ENCODE data around the gene SLC22A1. TPM values are rescaled to one million over a fixed set of nuclear protein-coding genes. Genes with fewer than 3 reads are reported as not detected.

SLC22A1 gene
- total RNA-seq, 1 donor from 2014 or later: 1.0 TPM

DNA sequence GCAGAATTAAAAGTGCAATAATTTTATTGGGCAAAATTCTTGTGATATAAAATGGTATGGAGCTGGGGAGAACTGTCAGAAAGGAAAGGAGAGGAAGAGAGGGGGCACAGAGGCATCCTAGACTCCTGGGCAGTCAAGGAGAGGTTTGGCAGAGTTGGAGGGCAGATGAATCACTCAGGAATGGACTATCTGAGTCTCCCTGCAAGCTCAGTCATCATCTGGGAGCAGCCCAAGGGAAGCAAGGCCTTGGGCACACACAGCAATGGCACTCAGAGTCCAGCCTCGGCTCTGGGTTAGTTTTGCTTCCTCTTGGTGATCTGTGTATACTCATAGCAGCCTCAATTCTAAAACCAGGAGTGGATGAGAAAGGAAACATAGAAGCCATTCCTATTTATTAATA lies 67.2 kb downstream of the SLC22A1 start:
- Histone ChIP-seq H3K9ac (ENCODE audit: low read depth in 1 of 3, low read length in 3 of 3) (no peak overlapping the region), H3K4me3 (ENCODE audit: low read length in 3 of 3) (no peak overlapping the region), H3K27me3 (ENCODE audit: control insufficient read depth in 3 of 3, insufficient read depth in 3 of 3, low read length in 3 of 3) (no peaks in the 10 kb centered on the region), H3K27ac (ENCODE audit: low read depth, low read length) (no peak overlapping the region), H3K4me1 (ENCODE audit: control insufficient read depth in 3 of 3, insufficient read depth in 3 of 3, low read length in 3 of 3) (no peaks in the 10 kb centered on the region), H3K9me3 (ENCODE audit: control insufficient read depth in 3 of 3, low read length in 3 of 3) (peaks cover 0 to 8% (median 3%) of the 10 kb centered on the region in 3 donors), H3K36me3 (ENCODE audit: control insufficient read depth in 3 of 3, insufficient read depth in 3 of 3, low read length in 3 of 3) (no peaks in the 10 kb centered on the region)

DNA sequence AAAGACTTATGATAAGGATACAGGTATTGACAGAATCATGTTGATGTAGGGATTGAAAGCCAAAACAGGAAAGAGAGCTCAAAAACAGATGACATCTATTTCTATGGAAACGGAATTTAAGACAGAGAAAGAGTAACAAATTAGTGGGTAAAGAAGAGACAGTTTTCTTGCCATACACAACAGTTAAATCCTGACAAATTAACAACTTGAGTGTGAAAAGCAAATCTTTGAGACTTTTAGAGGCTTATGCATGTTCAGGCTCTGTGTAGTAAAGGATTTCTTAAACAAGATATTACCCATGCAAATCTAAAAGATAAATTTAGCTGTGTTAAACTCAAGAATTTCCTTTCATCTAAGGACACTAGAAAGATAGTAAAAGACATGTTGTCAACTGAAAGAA lies 68.5 kb downstream of the SLC22A1 start:
- Histone ChIP-seq H3K4me1 (ENCODE audit: control insufficient read depth in 3 of 3, insufficient read depth in 3 of 3, low read length in 3 of 3) (no peaks in the 10 kb centered on the region), H3K9ac (ENCODE audit: low read depth in 1 of 3, low read length in 3 of 3) (no peak overlapping the region), H3K27ac (ENCODE audit: low read depth, low read length) (no peak overlapping the region), H3K27me3 (ENCODE audit: control insufficient read depth in 3 of 3, insufficient read depth in 3 of 3, low read length in 3 of 3) (no peaks in the 10 kb centered on the region), H3K36me3 (ENCODE audit: control insufficient read depth in 3 of 3, insufficient read depth in 3 of 3, low read length in 3 of 3) (no peaks in the 10 kb centered on the region), H3K4me3 (ENCODE audit: low read length in 3 of 3) (no peak overlapping the region), H3K9me3 (ENCODE audit: control insufficient read depth in 3 of 3, low read length in 3 of 3) (peaks cover 0 to 8% (median 3%) of the 10 kb centered on the region in 3 donors)

DNA sequence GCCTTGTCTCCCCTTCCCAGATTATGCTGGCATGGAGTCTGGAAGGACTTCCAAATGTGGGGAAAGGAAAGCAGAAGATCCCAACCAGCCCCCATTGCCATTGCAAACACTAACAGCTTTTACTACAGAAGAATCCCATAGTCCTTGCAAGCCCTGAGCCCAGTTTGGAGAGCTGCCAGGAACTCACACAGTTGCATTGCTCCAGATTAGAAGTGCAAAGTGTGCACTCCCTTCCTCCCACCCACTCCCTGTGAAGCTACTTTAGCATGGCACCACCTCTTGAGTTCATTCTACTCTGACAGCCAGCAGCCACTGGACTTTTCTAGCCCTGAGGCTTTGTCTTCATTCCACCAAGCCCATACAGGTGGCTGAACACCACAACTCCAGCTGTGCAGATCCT lies 69.4 kb downstream of the SLC22A1 start:
- no peaks in the 10 kb centered on the region for H3K36me3 ChIP-seq (ENCODE audit: control insufficient read depth in 3 of 3, insufficient read depth in 3 of 3, low read length in 3 of 3)
- H3K27me3 ChIP-seq (ENCODE audit: control insufficient read depth in 3 of 3, insufficient read depth in 3 of 3, low read length in 3 of 3): no peaks in the 10 kb centered on the region
- no peak overlapping the region for H3K4me3 ChIP-seq (ENCODE audit: low read length in 3 of 3)
- H3K9me3 ChIP-seq (ENCODE audit: control insufficient read depth in 3 of 3, low read length in 3 of 3): peaks cover 0 to 8% (median 3%) of the 10 kb centered on the region in 3 donors
- no peaks in the 10 kb centered on the region for H3K4me1 ChIP-seq (ENCODE audit: control insufficient read depth in 3 of 3, insufficient read depth in 3 of 3, low read length in 3 of 3)
- H3K9ac ChIP-seq (ENCODE audit: low read depth in 1 of 3, low read length in 3 of 3): no peak overlapping the region
- H3K27ac ChIP-seq (ENCODE audit: low read depth, low read length): no peak overlapping the region

DNA sequence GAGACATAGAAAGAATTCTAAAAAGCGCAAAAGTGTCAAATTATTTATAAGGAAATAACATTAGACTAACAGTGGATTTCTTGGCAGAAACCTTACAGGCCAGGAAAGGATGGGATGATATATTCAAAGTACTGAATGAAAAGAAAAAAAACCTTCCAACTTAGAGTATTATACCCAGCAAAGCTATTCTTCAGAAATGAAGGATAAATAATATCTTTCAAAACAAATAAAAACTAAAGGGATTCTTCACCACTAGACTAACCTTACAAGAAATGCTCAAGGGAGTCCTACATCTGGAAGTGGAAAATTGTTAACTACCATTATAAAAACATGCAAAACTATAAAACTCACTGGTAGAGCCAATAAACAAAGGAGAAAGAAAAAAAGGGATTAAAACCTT lies 71.2 kb downstream of the SLC22A1 start:
- H3K9me3 ChIP-seq (ENCODE audit: control insufficient read depth in 3 of 3, low read length in 3 of 3): peaks cover 0 to 8% (median 3%) of the 10 kb centered on the region in 3 donors

DNA sequence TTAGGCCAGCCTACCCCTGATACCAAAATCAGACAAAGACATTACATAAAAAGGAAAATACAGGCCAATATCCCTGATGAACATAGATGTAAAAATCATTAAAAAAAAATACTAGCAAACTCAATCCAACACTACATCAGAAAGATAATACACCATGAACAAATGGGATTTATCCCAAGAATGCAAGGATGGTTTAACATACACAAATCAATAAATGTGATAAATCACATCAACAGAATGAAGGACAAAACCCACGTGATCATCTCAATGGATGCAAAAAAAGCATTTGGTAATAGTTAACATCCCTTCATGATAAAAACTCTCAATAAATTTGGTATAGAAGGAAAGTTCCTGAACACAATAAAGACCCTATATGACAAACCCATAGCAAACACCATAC lies 73.2 kb downstream of the SLC22A1 start:
- no peaks in the 10 kb centered on the region for H3K36me3 ChIP-seq (ENCODE audit: control insufficient read depth in 3 of 3, insufficient read depth in 3 of 3, low read length in 3 of 3)
- H3K9me3 ChIP-seq (ENCODE audit: control insufficient read depth in 3 of 3, low read length in 3 of 3): peaks cover 0 to 8% (median 3%) of the 10 kb centered on the region in 3 donors
- H3K4me1 ChIP-seq (ENCODE audit: control insufficient read depth in 3 of 3, insufficient read depth in 3 of 3, low read length in 3 of 3): no peaks in the 10 kb centered on the region
- no peak overlapping the region for H3K27ac ChIP-seq (ENCODE audit: low read depth, low read length)
- H3K4me3 ChIP-seq (ENCODE audit: low read length in 3 of 3): no peak overlapping the region
- no peaks in the 10 kb centered on the region for H3K27me3 ChIP-seq (ENCODE audit: control insufficient read depth in 3 of 3, insufficient read depth in 3 of 3, low read length in 3 of 3)
- H3K9ac ChIP-seq (ENCODE audit: low read depth in 1 of 3, low read length in 3 of 3): no peak overlapping the region

More for the DNA sequence above, 71.2 kb downstream of the SLC22A1 start:
- no peak overlapping the region for H3K9ac ChIP-seq (ENCODE audit: low read depth in 1 of 3, low read length in 3 of 3)
- no peaks in the 10 kb centered on the region for H3K36me3 ChIP-seq (ENCODE audit: control insufficient read depth in 3 of 3, insufficient read depth in 3 of 3, low read length in 3 of 3)
- no peaks in the 10 kb centered on the region for H3K4me1 ChIP-seq (ENCODE audit: control insufficient read depth in 3 of 3, insufficient read depth in 3 of 3, low read length in 3 of 3)
- H3K4me3 ChIP-seq (ENCODE audit: low read length in 3 of 3): no peak overlapping the region
- no peaks in the 10 kb centered on the region for H3K27me3 ChIP-seq (ENCODE audit: control insufficient read depth in 3 of 3, insufficient read depth in 3 of 3, low read length in 3 of 3)
- no peak overlapping the region for H3K27ac ChIP-seq (ENCODE audit: low read depth, low read length)

DNA sequence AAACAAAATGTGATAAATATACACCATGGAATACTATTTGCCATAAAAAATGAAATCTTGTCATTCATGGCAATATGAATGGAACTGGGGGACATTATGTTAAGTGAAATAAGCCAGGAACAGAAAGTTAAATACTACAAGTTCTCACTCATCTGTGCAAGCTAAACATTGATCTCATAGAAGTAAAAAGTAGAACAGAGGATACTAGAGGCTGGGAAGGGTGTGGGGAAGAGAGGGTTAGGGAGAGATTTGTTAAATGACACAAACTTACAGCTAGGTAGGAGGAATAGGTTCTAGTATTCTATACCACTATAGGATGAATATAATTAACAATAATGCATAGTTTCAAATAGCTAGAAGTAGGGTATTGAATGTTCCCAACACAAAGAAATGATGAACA lies 76.0 kb downstream of the SLC22A1 start:
- Histone ChIP-seq H3K27me3 (ENCODE audit: control insufficient read depth in 3 of 3, insufficient read depth in 3 of 3, low read length in 3 of 3) (no peaks in the 10 kb centered on the region), H3K4me1 (ENCODE audit: control insufficient read depth in 3 of 3, insufficient read depth in 3 of 3, low read length in 3 of 3) (no peaks in the 10 kb centered on the region), H3K36me3 (ENCODE audit: control insufficient read depth in 3 of 3, insufficient read depth in 3 of 3, low read length in 3 of 3) (no peaks in the 10 kb centered on the region), H3K4me3 (ENCODE audit: low read length in 3 of 3) (no peak overlapping the region), H3K9me3 (ENCODE audit: control insufficient read depth in 3 of 3, low read length in 3 of 3) (peaks cover 0 to 8% (median 0%) of the 10 kb centered on the region in 3 donors), H3K9ac (ENCODE audit: low read depth in 1 of 3, low read length in 3 of 3) (no peak overlapping the region), H3K27ac (ENCODE audit: low read depth, low read length) (no peak overlapping the region)

DNA sequence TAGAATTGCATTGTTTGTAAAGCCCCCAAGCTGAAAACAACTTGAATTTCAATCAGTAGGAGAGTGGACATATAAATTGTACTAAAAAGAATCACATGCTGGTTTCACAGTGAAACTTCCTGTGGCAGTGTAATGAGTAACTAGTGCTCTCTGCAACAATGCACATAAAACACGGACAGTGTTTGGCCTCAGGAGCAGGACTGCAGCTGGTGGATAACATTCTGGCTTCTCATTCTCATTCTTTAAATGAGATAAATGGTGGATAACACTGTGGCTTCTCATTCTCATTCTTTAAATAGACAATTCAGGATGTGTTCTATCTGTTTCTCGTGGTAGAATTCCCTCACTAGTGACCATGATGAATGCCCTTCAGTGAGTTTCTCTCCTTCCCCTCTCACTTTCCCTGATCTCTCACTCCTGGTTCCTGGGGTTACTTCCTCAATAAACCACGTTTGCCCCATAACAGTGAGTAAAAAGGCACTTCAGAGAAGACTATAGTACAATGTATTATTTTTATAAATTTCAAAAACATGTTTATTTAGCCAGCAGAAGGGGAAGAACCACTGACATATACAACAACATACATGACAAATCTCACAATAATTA lies 77.1 kb downstream of the SLC22A1 start:
- Histone ChIP-seq H3K9me3 (ENCODE audit: control insufficient read depth in 3 of 3, low read length in 3 of 3) (no peaks in the 10 kb centered on the region), H3K36me3 (ENCODE audit: control insufficient read depth in 3 of 3, insufficient read depth in 3 of 3, low read length in 3 of 3) (no peaks in the 10 kb centered on the region), H3K27ac (ENCODE audit: low read depth, low read length) (no peak overlapping the region), H3K9ac (ENCODE audit: low read depth in 1 of 3, low read length in 3 of 3) (no peak overlapping the region), H3K4me3 (ENCODE audit: low read length in 3 of 3) (no peak overlapping the region), H3K27me3 (ENCODE audit: control insufficient read depth in 3 of 3, insufficient read depth in 3 of 3, low read length in 3 of 3) (no peaks in the 10 kb centered on the region), H3K4me1 (ENCODE audit: control insufficient read depth in 3 of 3, insufficient read depth in 3 of 3, low read length in 3 of 3) (no peaks in the 10 kb centered on the region)

DNA sequence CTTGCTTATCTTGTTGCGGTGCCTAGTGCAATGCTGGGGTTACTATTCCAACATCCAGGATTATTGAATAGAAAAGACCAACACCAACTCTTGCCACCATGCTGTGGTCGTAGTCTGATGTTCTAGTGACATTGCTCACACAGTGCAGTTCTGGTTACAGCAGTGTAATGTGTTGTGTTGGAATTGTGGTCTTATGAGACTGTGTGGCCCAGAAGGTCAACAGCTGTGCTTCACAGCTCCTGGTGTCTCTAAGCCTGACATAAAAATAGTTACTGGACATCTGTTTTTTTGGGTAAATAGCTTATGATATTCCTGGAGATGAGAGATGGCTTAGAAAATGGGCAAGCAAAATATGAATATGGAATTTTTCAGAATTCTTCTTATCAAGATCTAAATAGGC lies 79.4 kb downstream of the SLC22A1 start:
- no peaks in the 10 kb centered on the region for H3K27me3 ChIP-seq (ENCODE audit: control insufficient read depth in 3 of 3, insufficient read depth in 3 of 3, low read length in 3 of 3)
- H3K27ac ChIP-seq (ENCODE audit: low read depth, low read length): no peak overlapping the region
- no peaks in the 10 kb centered on the region for H3K36me3 ChIP-seq (ENCODE audit: control insufficient read depth in 3 of 3, insufficient read depth in 3 of 3, low read length in 3 of 3)
- H3K4me1 ChIP-seq (ENCODE audit: control insufficient read depth in 3 of 3, insufficient read depth in 3 of 3, low read length in 3 of 3): no peaks in the 10 kb centered on the region
- no peak overlapping the region for H3K9ac ChIP-seq (ENCODE audit: low read depth in 1 of 3, low read length in 3 of 3)
- no peaks in the 10 kb centered on the region for H3K9me3 ChIP-seq (ENCODE audit: control insufficient read depth in 3 of 3, low read length in 3 of 3)
- no peak overlapping the region for H3K4me3 ChIP-seq (ENCODE audit: low read length in 3 of 3)

DNA sequence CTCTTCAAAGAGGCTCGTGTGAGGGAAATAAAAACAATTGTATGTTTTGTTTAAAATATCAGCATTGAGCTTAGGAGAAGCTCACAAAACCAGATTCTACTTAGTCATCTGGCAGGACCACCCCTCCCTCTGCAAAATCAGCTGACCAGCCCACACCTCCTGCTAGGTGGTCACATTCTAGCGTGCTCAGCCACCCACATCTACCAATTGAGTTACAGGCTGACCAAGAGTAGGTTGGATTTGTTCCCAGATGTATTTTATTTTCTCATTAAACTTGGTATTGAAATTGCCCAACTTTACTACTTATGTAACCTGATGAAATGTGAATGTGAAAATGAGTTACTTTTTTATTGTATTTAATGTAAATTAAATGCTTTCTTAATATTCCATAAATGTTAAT lies 80.8 kb downstream of the SLC22A1 start:
- H3K4me1 ChIP-seq (ENCODE audit: control insufficient read depth in 3 of 3, insufficient read depth in 3 of 3, low read length in 3 of 3): no peaks in the 10 kb centered on the region
- no peak overlapping the region for H3K9ac ChIP-seq (ENCODE audit: low read depth in 1 of 3, low read length in 3 of 3)
- no peak overlapping the region for H3K27ac ChIP-seq (ENCODE audit: low read depth, low read length)
- H3K4me3 ChIP-seq (ENCODE audit: low read length in 3 of 3): no peak overlapping the region
- H3K36me3 ChIP-seq (ENCODE audit: control insufficient read depth in 3 of 3, insufficient read depth in 3 of 3, low read length in 3 of 3): no peaks in the 10 kb centered on the region
- no peaks in the 10 kb centered on the region for H3K27me3 ChIP-seq (ENCODE audit: control insufficient read depth in 3 of 3, insufficient read depth in 3 of 3, low read length in 3 of 3)
- H3K9me3 ChIP-seq (ENCODE audit: control insufficient read depth in 3 of 3, low read length in 3 of 3): no peaks in the 10 kb centered on the region

DNA sequence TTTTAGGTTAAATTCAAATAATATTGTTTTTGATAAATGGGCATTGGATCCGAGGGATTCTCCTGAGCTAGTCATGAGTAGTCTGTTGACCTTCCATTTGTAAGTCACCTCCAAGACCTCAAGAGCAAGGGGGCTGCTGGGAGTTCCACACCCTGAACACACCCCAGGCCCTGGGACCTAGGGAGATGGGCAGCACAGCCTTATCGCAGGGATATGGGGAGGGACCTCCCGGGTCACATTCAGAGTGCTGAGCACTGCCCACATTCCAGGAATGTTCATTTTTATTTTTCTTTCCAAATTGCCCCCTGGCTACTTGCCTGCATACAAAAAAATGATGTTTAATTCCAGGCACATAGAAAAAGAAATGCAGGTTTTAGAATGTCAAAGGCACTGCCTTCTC lies 81.5 kb downstream of the SLC22A1 start:
- Histone ChIP-seq H3K9me3 (ENCODE audit: control insufficient read depth in 3 of 3, low read length in 3 of 3) (no peaks in the 10 kb centered on the region), H3K9ac (ENCODE audit: low read depth in 1 of 3, low read length in 3 of 3) (no peak overlapping the region), H3K4me1 (ENCODE audit: control insufficient read depth in 3 of 3, insufficient read depth in 3 of 3, low read length in 3 of 3) (no peaks in the 10 kb centered on the region), H3K27me3 (ENCODE audit: control insufficient read depth in 3 of 3, insufficient read depth in 3 of 3, low read length in 3 of 3) (no peaks in the 10 kb centered on the region), H3K4me3 (ENCODE audit: low read length in 3 of 3) (no peak overlapping the region), H3K36me3 (ENCODE audit: control insufficient read depth in 3 of 3, insufficient read depth in 3 of 3, low read length in 3 of 3) (no peaks in the 10 kb centered on the region), H3K27ac (ENCODE audit: low read depth, low read length) (no peak overlapping the region)
